Bronchial epithelial cell (primary cell): ENCODE results near the gene BTBD7. TPM values are rescaled to one million over a fixed set of nuclear protein-coding genes. Genes with fewer than 3 reads are reported as not detected.

Experiments used
- DNase-seq: peaks from one replicate; pipeline ENCODE4 v3.0.0-alpha.2; 2010; ENCODE audit warnings: low read depth
- FAIRE-seq: peaks from 2 replicates; lab custom pipeline; 2011; peaks lifted over from hg19 to GRCh38; lab: Jason Lieb, UNC
- H3K27me3 ChIP-seq: 2 replicates; pipeline ENCODE4 v1.5.1; 2011; ENCODE audit warnings: low read length; ENCODE audit not compliant: control insufficient read depth, insufficient read depth
- H3K36me3 ChIP-seq: 2 replicates; pipeline ENCODE4 v1.5.1; 2011; ENCODE audit warnings: low read length; ENCODE audit not compliant: control insufficient read depth, insufficient read depth
- H3K4me3 ChIP-seq: 2 replicates; pipeline ENCODE4 v1.5.1; 2011; ENCODE audit warnings: mild to moderate bottlenecking, low read depth, low read length, control low read depth
- total RNA-seq: library from RNA; depleted of rRNA; stranded (reverse); fragments of >200 nt; gene quantifications from 2 replicates; pipeline ENCODE4 v1.2.1, GENCODE V29; 2014
- TF ChIP-seq, protein P1 (sequence below): IDR thresholded peaks from 2 replicates; pipeline ENCODE4 v1.5.1; 2011; ENCODE audit warnings: mild to moderate bottlenecking, moderate library complexity, low read length, control low read depth, inconsistent platforms; ENCODE audit not compliant: insufficient read depth, severe bottlenecking

The BTBD7 gene
- total RNA-seq, 1 donor from 2014 or later: 20.3 TPM

DNA sequence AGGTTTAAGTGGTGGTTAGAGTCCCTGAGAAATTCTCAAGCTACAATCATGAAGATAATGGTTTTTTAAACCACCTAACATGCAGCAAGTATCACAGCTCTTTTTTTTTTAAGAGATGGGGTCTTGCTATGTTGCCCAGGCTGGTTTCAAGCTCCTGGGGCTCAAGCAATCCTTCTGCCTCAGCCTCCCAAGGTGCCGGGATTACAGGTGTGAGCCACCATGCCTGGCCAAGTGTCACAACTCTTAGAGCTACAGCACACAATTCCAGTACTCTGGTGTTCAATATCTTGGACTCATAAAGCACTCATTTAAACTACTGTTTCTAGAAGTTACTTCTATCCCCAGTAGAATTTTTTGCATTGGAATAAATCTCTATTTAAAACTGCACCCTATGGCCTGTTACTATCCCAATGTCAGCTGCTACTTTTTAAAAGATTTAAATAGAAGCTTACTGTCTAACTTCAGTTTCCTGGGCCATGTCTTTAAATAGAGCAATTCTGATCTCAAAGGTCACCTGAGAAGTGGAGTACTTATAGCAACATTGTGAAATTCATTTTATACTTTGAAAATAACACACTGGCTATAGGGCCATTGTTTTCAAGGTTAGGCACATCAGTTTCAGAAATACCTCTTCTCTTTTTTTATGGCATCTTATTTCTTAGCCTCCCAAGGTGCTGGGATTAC, 137.4 kb downstream of the BTBD7 start:
- TF ChIP-seq, protein P1, sequence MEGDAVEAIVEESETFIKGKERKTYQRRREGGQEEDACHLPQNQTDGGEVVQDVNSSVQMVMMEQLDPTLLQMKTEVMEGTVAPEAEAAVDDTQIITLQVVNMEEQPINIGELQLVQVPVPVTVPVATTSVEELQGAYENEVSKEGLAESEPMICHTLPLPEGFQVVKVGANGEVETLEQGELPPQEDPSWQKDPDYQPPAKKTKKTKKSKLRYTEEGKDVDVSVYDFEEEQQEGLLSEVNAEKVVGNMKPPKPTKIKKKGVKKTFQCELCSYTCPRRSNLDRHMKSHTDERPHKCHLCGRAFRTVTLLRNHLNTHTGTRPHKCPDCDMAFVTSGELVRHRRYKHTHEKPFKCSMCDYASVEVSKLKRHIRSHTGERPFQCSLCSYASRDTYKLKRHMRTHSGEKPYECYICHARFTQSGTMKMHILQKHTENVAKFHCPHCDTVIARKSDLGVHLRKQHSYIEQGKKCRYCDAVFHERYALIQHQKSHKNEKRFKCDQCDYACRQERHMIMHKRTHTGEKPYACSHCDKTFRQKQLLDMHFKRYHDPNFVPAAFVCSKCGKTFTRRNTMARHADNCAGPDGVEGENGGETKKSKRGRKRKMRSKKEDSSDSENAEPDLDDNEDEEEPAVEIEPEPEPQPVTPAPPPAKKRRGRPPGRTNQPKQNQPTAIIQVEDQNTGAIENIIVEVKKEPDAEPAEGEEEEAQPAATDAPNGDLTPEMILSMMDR: no peak
- Histone ChIP-seq H3K27me3 (no peaks in the 10 kb centered on the region), H3K36me3 (no peaks in the 10 kb centered on the region), H3K4me3 (no peak overlapping the region)
- FAIRE-seq (no peak), DNase-seq (no peak)

Other genes with a start within 250 kb of the BTBD7 start
- 24.7 and 39.8 TPM in 2 replicates for gene ITPK1, start 217.1 kb downstream of the BTBD7 start, total RNA-seq
- 15.8 and 17.2 TPM in 2 replicates for gene MOAP1, start 148.1 kb downstream of the BTBD7 start, total RNA-seq
- 11.3 and 14.7 TPM in 2 replicates for gene LYSET, start 147.7 kb downstream of the BTBD7 start, total RNA-seq
- 11.6 and 14.5 TPM in 2 replicates for gene GON7, start 126.0 kb downstream of the BTBD7 start, total RNA-seq
- gene UBR7, start 125.8 kb downstream of the BTBD7 start, total RNA-seq: 7.9 and 20.7 TPM in 2 replicates
- not detected in 2 replicates for gene COX8C, start 14.1 kb upstream of the BTBD7 start, total RNA-seq
- gene UNC79, start 97.9 kb upstream of the BTBD7 start, total RNA-seq: under 0.01 TPM in 2 replicates